Peyer's patch (tissue), 4 donors: ENCODE data around the gene CISH. TPM values are rescaled to one million over a fixed set of nuclear protein-coding genes. Genes with fewer than 3 reads are reported as not detected.

Source experiments
- DNase-seq, 3 donors: peaks; one replicate each; pipeline ENCODE4 v3.0.0-alpha.2; 2017 to 2019
- H3K27ac ChIP-seq, 4 donors: fragments of 200-600 bp; sonication (generic); one replicate each; pipeline ENCODE4 v1.5.1; 2016 to 2019
- H3K27me3 ChIP-seq, 2 donors: fragments of 200-600 bp; sonication (generic); one replicate each; pipeline ENCODE4 v1.5.1; 2019
- H3K36me3 ChIP-seq, 3 donors: fragments of 200-600 bp; sonication (generic); one replicate each; pipeline ENCODE4 v1.5.1; 2016 to 2019
- H3K4me1 ChIP-seq, 4 donors: fragments of 200-600 bp; sonication (generic); one replicate each; pipeline ENCODE4 v1.5.1; 2016 to 2019
- H3K4me3 ChIP-seq, 4 donors: fragments of 200-600 bp; sonication (generic); 1 replicate in 3 of 4; 2 replicates in 1 of 4; pipeline ENCODE4 v1.5.1; 2016 to 2019; ENCODE audit warnings: mild to moderate bottlenecking in 1 of 4
- H3K9me3 ChIP-seq, 4 donors: fragments of 200-600 bp; sonication (generic); one replicate each; pipeline ENCODE4 v1.5.1; 2016 to 2019; ENCODE audit warnings: mild to moderate bottlenecking in 1 of 4
- POLR2A ChIP-seq, 2 donors: fragments of 450-650 bp; IDR thresholded peaks; one replicate each; pipeline ENCODE4 v1.5.1; 2017; ENCODE audit warnings: antibody characterized with exemption in 2 of 2, mild to moderate bottlenecking in 2 of 2, moderate library complexity in 2 of 2
- total RNA-seq, 4 donors: library from RNA; depleted of rRNA; stranded (reverse); fragments of >200 nt; gene quantifications; one replicate each; pipeline ENCODE4 v1.1.0, GENCODE V29; 2016
- TF ChIP-seq, protein P1 (sequence below), 6 experiments: fragments of 450-650 bp in 4 of 6; fragments of 200-600 bp in 2 of 6; sonication (generic) in 1 of 6; IDR thresholded peaks; one replicate each; pipeline ENCODE4 v1.5.1; 2017 to 2019; ENCODE audit warnings: antibody characterized with exemption in 6 of 6, mild to moderate bottlenecking in 3 of 6, moderate library complexity in 1 of 6

Gene CISH
- total RNA-seq, 4 donors from 2014 or later = 9.7 to 13.5 (median 10.9) TPM

DNA sequence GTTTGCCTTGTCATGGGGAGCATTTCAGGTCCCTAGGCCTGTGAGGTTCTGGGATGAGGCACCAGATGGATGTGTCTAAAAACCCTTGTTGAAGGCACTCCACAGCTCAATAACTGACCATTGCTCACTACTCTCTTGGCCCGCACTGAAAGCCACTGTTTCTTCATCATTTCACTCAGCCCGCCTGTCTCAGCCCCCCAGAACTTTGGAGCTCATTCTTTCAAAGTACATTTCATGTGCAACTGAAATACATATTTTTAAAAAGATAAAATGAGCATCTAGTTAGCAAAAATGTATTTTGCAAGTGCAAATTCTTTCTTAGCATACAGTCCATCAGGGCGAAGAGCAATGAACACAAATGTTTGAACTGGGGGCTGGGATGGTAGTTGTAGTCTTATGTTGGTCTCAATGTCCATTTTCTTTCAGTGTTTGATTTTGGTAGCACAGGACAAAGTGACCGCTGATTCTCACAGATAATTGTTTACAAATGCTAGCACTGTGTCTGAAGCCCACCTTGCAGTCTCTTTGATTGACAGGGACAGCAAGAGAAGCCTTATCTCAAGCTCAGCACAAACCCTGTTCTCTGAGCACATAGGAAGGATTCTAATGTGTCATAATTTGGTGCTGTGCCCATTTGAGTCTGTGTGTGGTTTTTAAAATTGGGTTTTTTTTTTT is 22.7 kb downstream of the CISH start:
- peak overlapping the region in 1 of 4 donors; percentile 5 for H3K27ac ChIP-seq
- DNase-seq = no peak
- no peak overlapping the region for H3K4me3 ChIP-seq
- H3K36me3 ChIP-seq = no peaks in the 10 kb centered on the region
- H3K27me3 ChIP-seq = no peaks in the 10 kb centered on the region
- H3K9me3 ChIP-seq = no peaks in the 10 kb centered on the region
- TF ChIP-seq, protein P1, sequence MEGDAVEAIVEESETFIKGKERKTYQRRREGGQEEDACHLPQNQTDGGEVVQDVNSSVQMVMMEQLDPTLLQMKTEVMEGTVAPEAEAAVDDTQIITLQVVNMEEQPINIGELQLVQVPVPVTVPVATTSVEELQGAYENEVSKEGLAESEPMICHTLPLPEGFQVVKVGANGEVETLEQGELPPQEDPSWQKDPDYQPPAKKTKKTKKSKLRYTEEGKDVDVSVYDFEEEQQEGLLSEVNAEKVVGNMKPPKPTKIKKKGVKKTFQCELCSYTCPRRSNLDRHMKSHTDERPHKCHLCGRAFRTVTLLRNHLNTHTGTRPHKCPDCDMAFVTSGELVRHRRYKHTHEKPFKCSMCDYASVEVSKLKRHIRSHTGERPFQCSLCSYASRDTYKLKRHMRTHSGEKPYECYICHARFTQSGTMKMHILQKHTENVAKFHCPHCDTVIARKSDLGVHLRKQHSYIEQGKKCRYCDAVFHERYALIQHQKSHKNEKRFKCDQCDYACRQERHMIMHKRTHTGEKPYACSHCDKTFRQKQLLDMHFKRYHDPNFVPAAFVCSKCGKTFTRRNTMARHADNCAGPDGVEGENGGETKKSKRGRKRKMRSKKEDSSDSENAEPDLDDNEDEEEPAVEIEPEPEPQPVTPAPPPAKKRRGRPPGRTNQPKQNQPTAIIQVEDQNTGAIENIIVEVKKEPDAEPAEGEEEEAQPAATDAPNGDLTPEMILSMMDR (IDR thresholded peaks at IDR 0.05) = no peak
- no peak for TF ChIP-seq POLR2A (IDR thresholded peaks at IDR 0.05)
- H3K4me1 ChIP-seq = peaks cover 0 to 20% (median 9%) of the 10 kb centered on the region in 4 donors

DNA sequence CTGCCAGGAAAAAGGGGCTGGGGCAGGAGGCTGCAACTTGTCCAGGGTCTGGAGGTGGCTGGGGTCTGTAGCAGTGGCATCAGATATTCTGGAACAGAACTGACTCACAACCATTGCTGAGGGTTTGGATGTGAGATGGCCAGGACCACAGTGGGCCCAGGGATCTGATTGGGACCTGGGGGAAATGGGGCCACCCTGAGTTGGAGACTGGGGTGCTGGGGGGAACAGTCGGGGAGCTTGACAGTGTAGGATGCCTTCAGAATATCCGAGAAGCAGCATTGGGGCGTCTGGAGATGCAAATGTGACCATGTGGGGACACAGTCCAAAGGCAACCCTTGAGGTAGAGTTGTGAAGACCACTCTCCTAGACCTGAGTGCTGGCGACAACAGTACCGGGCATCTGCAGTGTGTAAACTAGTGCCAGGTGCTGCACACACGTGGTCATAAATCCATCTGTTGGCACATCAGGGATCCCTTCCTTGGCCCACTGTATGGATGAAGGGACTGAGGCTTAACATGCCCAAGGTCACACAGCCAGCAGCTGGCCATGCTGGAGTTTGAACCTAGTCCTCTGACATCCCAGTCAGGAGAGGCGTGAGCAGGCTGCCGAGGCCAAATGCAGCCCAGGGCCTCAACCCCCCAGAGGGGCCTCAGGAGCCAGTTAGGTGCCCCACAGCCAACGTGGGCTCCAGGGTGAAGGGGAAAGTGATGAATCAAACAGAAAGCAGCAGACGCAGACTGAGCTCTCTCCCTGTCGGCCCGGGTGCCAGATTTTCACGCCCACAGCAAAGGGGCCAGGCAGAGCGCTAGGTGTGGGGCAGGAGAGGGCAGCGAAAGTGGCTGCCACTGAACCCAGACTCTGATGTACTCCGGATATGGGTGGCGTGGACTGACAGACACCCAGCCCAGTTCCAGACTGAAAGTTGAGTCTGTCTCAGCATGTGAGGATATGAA is 23.5 kb downstream of the CISH start:
- Histone ChIP-seq H3K27ac (peak overlapping the region in 1 of 4 donors; percentile 5), H3K4me1 (peaks cover 0 to 20% (median 9%) of the 10 kb centered on the region in 4 donors), H3K9me3 (no peaks in the 10 kb centered on the region), H3K27me3 (no peaks in the 10 kb centered on the region), H3K36me3 (no peaks in the 10 kb centered on the region), H3K4me3 (no peak overlapping the region)
- no peak for TF ChIP-seq POLR2A (IDR thresholded peaks at IDR 0.05)
- TF ChIP-seq, protein P1 (IDR thresholded peaks at IDR 0.05) = no peak
- DNase-seq = no peak

GRCh38 chr3:50587373-50587772 is 24.2 kb downstream of the CISH start:
- no peaks in the 10 kb centered on the region for H3K9me3 ChIP-seq
- DNase-seq = no peak
- peaks cover 0 to 15% (median 9%) of the 10 kb centered on the region in 4 donors for H3K4me1 ChIP-seq
- H3K4me3 ChIP-seq = no peak overlapping the region
- H3K36me3 ChIP-seq = no peaks in the 10 kb centered on the region
- H3K27ac ChIP-seq = no peak overlapping the region
- no peaks in the 10 kb centered on the region for H3K27me3 ChIP-seq
- TF ChIP-seq POLR2A (IDR thresholded peaks at IDR 0.05) = no peak

- Histone ChIP-seq H3K27ac (no peak overlapping the region), H3K9me3 (no peaks in the 10 kb centered on the region), H3K4me1 (peaks cover 0 to 10% (median 9%) of the 10 kb centered on the region in 4 donors), H3K36me3 (no peaks in the 10 kb centered on the region), H3K4me3 (no peak overlapping the region), H3K27me3 (no peaks in the 10 kb centered on the region)
- no peak for DNase-seq
- TF ChIP-seq, protein P1 (IDR thresholded peaks at IDR 0.05) = no peak
Measured at GRCh38 chr3:50586763-50587070, 24.9 kb downstream of the CISH start.

DNA sequence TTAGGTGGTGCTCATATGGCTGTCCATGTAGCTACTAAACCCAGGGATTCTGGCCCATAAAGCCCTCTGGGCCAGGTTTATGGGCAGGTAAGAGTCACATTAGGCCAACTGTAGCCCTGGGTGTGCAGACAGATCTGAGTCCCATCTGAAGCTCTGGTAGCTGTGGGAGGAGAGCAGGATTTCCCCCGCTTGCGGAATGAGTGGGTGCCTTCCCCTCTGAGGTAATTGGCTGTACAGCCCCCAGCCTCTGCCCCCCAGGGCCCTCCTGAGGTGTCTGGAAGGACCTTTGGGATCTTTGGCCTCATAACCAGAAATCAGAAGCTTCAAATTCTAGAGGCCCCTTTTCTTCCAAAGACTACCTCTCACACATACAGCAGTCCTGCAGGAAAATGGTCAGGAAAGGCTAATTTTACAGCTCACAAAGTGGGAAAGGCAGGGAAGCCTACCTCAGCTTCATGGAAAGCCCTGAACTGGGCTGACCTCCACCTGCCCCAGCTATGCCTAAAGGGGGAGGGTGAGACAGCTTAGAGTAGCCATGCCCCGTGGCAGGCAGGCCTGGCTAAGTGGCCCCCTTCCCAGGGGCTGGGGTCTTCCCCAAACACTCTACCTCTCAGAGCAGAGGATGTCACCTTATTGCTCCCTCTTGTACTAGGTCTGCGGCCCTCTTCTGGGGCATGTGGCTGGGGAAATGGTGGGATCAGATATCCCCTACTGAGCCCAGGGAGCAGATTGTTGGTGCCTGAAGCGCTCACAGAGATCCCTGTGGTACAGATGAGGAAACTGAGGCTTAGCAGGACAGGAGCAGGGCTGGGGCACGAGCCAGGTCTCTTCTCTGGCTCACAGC is 25.4 kb downstream of the CISH start:
- peaks cover 0 to 8% (median 7%) of the 10 kb centered on the region in 4 donors for H3K4me1 ChIP-seq
- H3K4me3 ChIP-seq = no peak overlapping the region
- DNase-seq = no peak
- no peak for TF ChIP-seq POLR2A (IDR thresholded peaks at IDR 0.05)
- TF ChIP-seq, protein P1 (IDR thresholded peaks at IDR 0.05) = no peak
- H3K27me3 ChIP-seq = no peaks in the 10 kb centered on the region
- H3K27ac ChIP-seq = no peak overlapping the region
- no peaks in the 10 kb centered on the region for H3K9me3 ChIP-seq
- no peaks in the 10 kb centered on the region for H3K36me3 ChIP-seq
